ENCODE results near the gene TMPRSS13. TPM values are rescaled to one million over a fixed set of nuclear protein-coding genes. Genes with fewer than 3 reads are reported as not detected.

The TMPRSS13 gene
- total RNA-seq, 1 experiment from 2014 or later, result 21.7 TPM

- TF ChIP-seq, protein P1, sequence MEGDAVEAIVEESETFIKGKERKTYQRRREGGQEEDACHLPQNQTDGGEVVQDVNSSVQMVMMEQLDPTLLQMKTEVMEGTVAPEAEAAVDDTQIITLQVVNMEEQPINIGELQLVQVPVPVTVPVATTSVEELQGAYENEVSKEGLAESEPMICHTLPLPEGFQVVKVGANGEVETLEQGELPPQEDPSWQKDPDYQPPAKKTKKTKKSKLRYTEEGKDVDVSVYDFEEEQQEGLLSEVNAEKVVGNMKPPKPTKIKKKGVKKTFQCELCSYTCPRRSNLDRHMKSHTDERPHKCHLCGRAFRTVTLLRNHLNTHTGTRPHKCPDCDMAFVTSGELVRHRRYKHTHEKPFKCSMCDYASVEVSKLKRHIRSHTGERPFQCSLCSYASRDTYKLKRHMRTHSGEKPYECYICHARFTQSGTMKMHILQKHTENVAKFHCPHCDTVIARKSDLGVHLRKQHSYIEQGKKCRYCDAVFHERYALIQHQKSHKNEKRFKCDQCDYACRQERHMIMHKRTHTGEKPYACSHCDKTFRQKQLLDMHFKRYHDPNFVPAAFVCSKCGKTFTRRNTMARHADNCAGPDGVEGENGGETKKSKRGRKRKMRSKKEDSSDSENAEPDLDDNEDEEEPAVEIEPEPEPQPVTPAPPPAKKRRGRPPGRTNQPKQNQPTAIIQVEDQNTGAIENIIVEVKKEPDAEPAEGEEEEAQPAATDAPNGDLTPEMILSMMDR (conservative IDR thresholded peaks at IDR 0.05), result no peak
- TF ChIP-seq EZH2 (IDR thresholded peaks at IDR 0.05; ENCODE audit: low read depth), result no peak
- Histone ChIP-seq H3F3A (ENCODE audit: insufficient read depth, low read depth) (no peaks in the 10 kb centered on the region), H2AFZ (no peak overlapping the region), H3K27ac (no peak overlapping the region), H4K20me1 (ENCODE audit: insufficient read depth) (no peaks in the 10 kb centered on the region), H3K79me2 (ENCODE audit: low read depth) (no peaks in the 10 kb centered on the region), H3K9me2 (ENCODE audit: insufficient read depth) (no peaks in the 10 kb centered on the region), H3K4me1 (replicated peaks; ENCODE audit: insufficient read depth) (no peaks in the 10 kb centered on the region), H3K4me2 (no peak overlapping the region), H3K27me3 (ENCODE audit: insufficient read depth, low read depth) (peaks cover 55% of the 10 kb centered on the region), H3K9me3 (ENCODE audit: insufficient read depth, low read depth) (no peaks in the 10 kb centered on the region), H3K4me3 (no peak overlapping the region), H3K36me3 (ENCODE audit: low read depth) (no peaks in the 10 kb centered on the region)
- BruUV-seq (replicated peaks), result no TSS peak
- intact Hi-C loops (cut with micrococcal nuclease; ENCODE audit: unreplicated experiment), result no loop called here
- ChIA-PET CTCF (no interaction called here), POLR2A (ENCODE audit: unreplicated experiment) (no interaction called here)
- no peak for DNase-seq
These were observed 44.2 kb downstream of the TMPRSS13 start for GRCh38 chr11:117884994-117885393.

DNA sequence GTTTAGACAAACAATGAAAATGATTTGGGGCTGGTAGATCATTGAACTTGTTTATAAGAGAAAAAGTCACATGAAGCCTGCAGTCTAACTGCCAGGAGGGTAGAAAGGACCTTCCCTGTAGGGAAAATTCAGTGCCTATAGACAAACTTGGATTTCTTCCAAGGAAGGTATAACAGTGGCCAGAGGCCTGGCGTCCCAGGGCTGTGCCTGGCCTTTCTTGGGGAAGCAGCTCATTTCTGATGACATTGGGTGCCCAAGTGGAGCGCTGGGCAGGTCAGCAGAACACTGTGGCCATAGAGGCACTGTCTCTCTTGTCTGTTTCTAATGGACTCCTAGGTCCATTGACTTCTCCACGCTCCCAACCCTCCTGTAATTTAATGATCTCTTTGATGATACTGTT is 46.1 kb downstream of the TMPRSS13 start:
- no peaks in the 10 kb centered on the region for H3K9me2 ChIP-seq (ENCODE audit: insufficient read depth)
- no peaks in the 10 kb centered on the region for H4K20me1 ChIP-seq (ENCODE audit: insufficient read depth)
- ChIA-PET POLR2A (ENCODE audit: unreplicated experiment) (no interaction called here), CTCF (no interaction called here)
- no peaks in the 10 kb centered on the region for H3K4me1 ChIP-seq (replicated peaks; ENCODE audit: insufficient read depth)
- H3K36me3 ChIP-seq (ENCODE audit: low read depth), result no peaks in the 10 kb centered on the region
- no peak overlapping the region for H3K4me3 ChIP-seq
- no peaks in the 10 kb centered on the region for H3K9me3 ChIP-seq (ENCODE audit: insufficient read depth, low read depth)
- H3K4me2 ChIP-seq, result no peak overlapping the region
- intact Hi-C loops (cut with micrococcal nuclease; ENCODE audit: unreplicated experiment), result no loop called here
- no peak overlapping the region for H2AFZ ChIP-seq
- H3K79me2 ChIP-seq (ENCODE audit: low read depth), result no peaks in the 10 kb centered on the region
- TF ChIP-seq EZH2 (IDR thresholded peaks at IDR 0.05; ENCODE audit: low read depth), result no peak
- TF ChIP-seq, protein P1 (conservative IDR thresholded peaks at IDR 0.05), result no peak
- DNase-seq, result no peak
- H3K27ac ChIP-seq, result no peak overlapping the region
- no TSS peak for BruUV-seq (replicated peaks)
- no peaks in the 10 kb centered on the region for H3F3A ChIP-seq (ENCODE audit: insufficient read depth, low read depth)
- H3K27me3 ChIP-seq (ENCODE audit: insufficient read depth, low read depth), result peaks cover 67% of the 10 kb centered on the region

DNA sequence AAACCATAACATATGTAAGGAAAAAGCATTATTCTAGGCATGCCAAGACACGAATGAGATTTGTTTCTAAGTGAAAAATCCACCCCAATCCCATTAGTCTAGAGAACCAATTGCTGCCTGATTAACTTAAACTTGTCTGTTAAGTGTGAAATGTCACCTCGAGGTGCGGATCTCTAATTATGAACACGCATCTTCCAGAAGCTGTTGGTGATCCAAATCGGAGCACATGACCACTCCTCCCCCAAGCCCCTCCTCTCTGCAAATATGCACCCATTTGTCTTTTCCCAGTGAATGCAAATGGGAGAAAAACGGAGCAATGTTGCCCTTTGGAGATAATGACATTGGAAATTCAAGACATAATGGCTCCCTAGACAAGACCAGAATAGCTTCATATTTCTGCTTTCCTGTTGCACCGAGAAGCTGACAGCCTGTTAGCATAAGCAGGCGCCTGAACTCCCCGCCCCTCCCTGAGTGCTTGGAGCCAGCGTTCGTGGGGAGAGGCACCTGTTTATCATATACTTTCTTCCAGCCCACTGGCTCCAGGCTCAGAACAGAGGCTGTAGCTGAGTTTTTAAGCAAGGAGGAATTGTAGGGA is 46.8 kb downstream of the TMPRSS13 start:
- H3K9me3 ChIP-seq (ENCODE audit: insufficient read depth, low read depth), result no peaks in the 10 kb centered on the region
- H3K9me2 ChIP-seq (ENCODE audit: insufficient read depth), result no peaks in the 10 kb centered on the region
- H4K20me1 ChIP-seq (ENCODE audit: insufficient read depth), result no peaks in the 10 kb centered on the region
- peaks cover 73% of the 10 kb centered on the region for H3K27me3 ChIP-seq (ENCODE audit: insufficient read depth, low read depth)
- intact Hi-C loops (cut with micrococcal nuclease; ENCODE audit: unreplicated experiment), result no loop called here
- no peak for TF ChIP-seq EZH2 (IDR thresholded peaks at IDR 0.05; ENCODE audit: low read depth)
- TF ChIP-seq, protein P1 (conservative IDR thresholded peaks at IDR 0.05), result no peak
- no peak overlapping the region for H3K4me3 ChIP-seq
- DNase-seq, result no peak
- H3K79me2 ChIP-seq (ENCODE audit: low read depth), result no peaks in the 10 kb centered on the region
- no TSS peak for BruUV-seq (replicated peaks)
- CTCF ChIA-PET, result no interaction called here
- no peaks in the 10 kb centered on the region for H3F3A ChIP-seq (ENCODE audit: insufficient read depth, low read depth)
- no peak overlapping the region for H3K4me2 ChIP-seq
- no peaks in the 10 kb centered on the region for H3K4me1 ChIP-seq (replicated peaks; ENCODE audit: insufficient read depth)
- no peak overlapping the region for H2AFZ ChIP-seq
- no peak overlapping the region for H3K27ac ChIP-seq
- no peaks in the 10 kb centered on the region for H3K36me3 ChIP-seq (ENCODE audit: low read depth)
- POLR2A ChIA-PET (ENCODE audit: unreplicated experiment), result no interaction called here
